ENCODE data around the gene HOXD1.

Gene HOXD1

GRCh38 chr2:176187200-176187898, 1.1 kb upstream of the HOXD1 start:
- no peak for DNase-seq

- peak; percentile 13 for DNase-seq
These were observed 559 bp downstream of the HOXD1 start for GRCh38 chr2:176188774-176189680.

- DNase-seq = no peak
These were observed 1.5 kb downstream of the HOXD1 start for GRCh38 chr2:176189681-176190641.

- DNase-seq = no peak
These were observed 3.9 kb downstream of the HOXD1 start for GRCh38 chr2:176192351-176192750.

- no peak for DNase-seq
These were observed 4.6 kb downstream of the HOXD1 start for GRCh38 chr2:176193048-176193447.

- DNase-seq = no peak
These were observed 11.4 kb downstream of the HOXD1 start for GRCh38 chr2:176199902-176200301.

- no peak for DNase-seq
These were observed 12.5 kb downstream of the HOXD1 start for GRCh38 chr2:176200971-176201370.

GRCh38 chr2:176202491-176202890, 14.0 kb downstream of the HOXD1 start:
- DNase-seq = no peak

GRCh38 chr2:176205126-176205525, 16.7 kb downstream of the HOXD1 start:
- no peak for DNase-seq

- DNase-seq = no peak
These were observed 17.7 kb downstream of the HOXD1 start for GRCh38 chr2:176206136-176206535.

- DNase-seq = no peak
These were observed 18.2 kb downstream of the HOXD1 start for GRCh38 chr2:176206682-176207081.

- no peak for DNase-seq
These were observed 22.6 kb downstream of the HOXD1 start for GRCh38 chr2:176211110-176211509.

GRCh38 chr2:176212276-176212675, 23.8 kb downstream of the HOXD1 start:
- DNase-seq = no peak

GRCh38 chr2:176213406-176213805, 24.9 kb downstream of the HOXD1 start:
- DNase-seq = no peak

- no peak for DNase-seq
These were observed 39.4 kb downstream of the HOXD1 start for GRCh38 chr2:176227874-176228273.

GRCh38 chr2:176234156-176234555, 45.7 kb downstream of the HOXD1 start:
- no peak for DNase-seq

GRCh38 chr2:176234940-176235339, 46.5 kb downstream of the HOXD1 start:
- no peak for DNase-seq

GRCh38 chr2:176237456-176237855, 49.0 kb downstream of the HOXD1 start:
- DNase-seq = no peak

- DNase-seq = no peak
These were observed 50.6 kb downstream of the HOXD1 start for GRCh38 chr2:176239031-176239430.

GRCh38 chr2:176240301-176240700, 51.8 kb downstream of the HOXD1 start:
- no peak for DNase-seq

All from activated CD4-positive, alpha-beta T cell treated with anti-CD3 and anti-CD28 coated beads for 48 hours (primary cell).